ENCODE measurements around the gene TTC33.

TTC33 gene

GRCh38 chr5:40700116-40700782 lies 55.5 kb downstream of the TTC33 start:
- no peak for DNase-seq (ENCODE audit: low read depth)
- TF ChIP-seq CTCF (IDR thresholded peaks at IDR 0.05; ENCODE audit: control insufficient read depth, insufficient read depth, low read depth, low read length, missing control alignments): no peak
- H3K4me3 ChIP-seq (ENCODE audit: control insufficient read depth, low read depth, low read length): no peak overlapping the region

- no peak for DNase-seq (ENCODE audit: low read depth)
- TF ChIP-seq CTCF (IDR thresholded peaks at IDR 0.05; ENCODE audit: control insufficient read depth, insufficient read depth, low read depth, low read length, missing control alignments): no peak
- H3K4me3 ChIP-seq (ENCODE audit: control insufficient read depth, low read depth, low read length): no peak overlapping the region
Measured at GRCh38 chr5:40694433-40694832, 61.3 kb downstream of the TTC33 start.

- H3K4me3 ChIP-seq (ENCODE audit: control insufficient read depth, low read depth, low read length): no peak overlapping the region
- TF ChIP-seq CTCF (IDR thresholded peaks at IDR 0.05; ENCODE audit: control insufficient read depth, insufficient read depth, low read depth, low read length, missing control alignments): no peak
- no peak for DNase-seq (ENCODE audit: low read depth)
Measured at GRCh38 chr5:40691894-40692293, 63.9 kb downstream of the TTC33 start.

GRCh38 chr5:40690267-40690666 lies 65.5 kb downstream of the TTC33 start:
- TF ChIP-seq CTCF (IDR thresholded peaks at IDR 0.05; ENCODE audit: control insufficient read depth, insufficient read depth, low read depth, low read length, missing control alignments): no peak
- H3K4me3 ChIP-seq (ENCODE audit: control insufficient read depth, low read depth, low read length): no peak overlapping the region
- no peak for DNase-seq (ENCODE audit: low read depth)

- no peak for TF ChIP-seq CTCF (IDR thresholded peaks at IDR 0.05; ENCODE audit: control insufficient read depth, insufficient read depth, low read depth, low read length, missing control alignments)
- peak; percentile 84 for DNase-seq (ENCODE audit: low read depth)
Measured at GRCh38 chr5:40689438-40689837, 66.3 kb downstream of the TTC33 start.

GRCh38 chr5:40688996-40689395 lies 66.8 kb downstream of the TTC33 start:
- DNase-seq (ENCODE audit: low read depth): no peak
- no peak for TF ChIP-seq CTCF (IDR thresholded peaks at IDR 0.05; ENCODE audit: control insufficient read depth, insufficient read depth, low read depth, low read length, missing control alignments)
- no peak overlapping the region for H3K4me3 ChIP-seq (ENCODE audit: control insufficient read depth, low read depth, low read length)

More at GRCh38 chr5:40689438-40689837, 66.3 kb downstream of the TTC33 start:
- no peak overlapping the region for H3K4me3 ChIP-seq (ENCODE audit: control insufficient read depth, low read depth, low read length)

Data from AG09309 (cell line).